GM19238 (cell line): ENCODE results near the gene TRIM39.
"Not testable (repeated sequence)": the region's sequence is repeated elsewhere in the genome, so short reads cannot be mapped to it uniquely, and the experiment has no call there.

Experiments
- DNase-seq: peaks from one replicate; pipeline ENCODE4 v3.0.0; 2011; ENCODE audit warnings: low spot score; ENCODE audit not compliant: insufficient read length

The TRIM39 gene

DNA sequence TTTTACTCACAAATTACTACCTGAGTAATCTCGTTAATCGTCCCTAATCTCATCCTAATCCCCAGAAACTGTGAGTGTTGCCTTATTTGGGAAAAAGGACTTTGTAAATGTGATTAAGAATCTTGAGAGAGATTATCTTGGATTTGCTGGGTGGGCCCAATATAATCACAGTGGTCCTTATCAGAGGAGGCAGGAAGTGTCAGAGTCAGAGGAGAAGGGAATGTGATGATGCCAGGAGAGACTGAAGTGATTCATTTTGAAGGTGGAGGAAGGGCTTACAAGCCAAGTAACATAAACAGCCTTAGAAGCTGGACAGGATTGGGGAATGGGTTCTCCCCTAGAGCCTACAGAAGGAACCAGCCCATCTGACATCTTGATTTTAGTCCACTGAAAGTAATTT is 34.9 kb downstream of the TRIM39 start:
- DNase-seq, result no peak

DNA sequence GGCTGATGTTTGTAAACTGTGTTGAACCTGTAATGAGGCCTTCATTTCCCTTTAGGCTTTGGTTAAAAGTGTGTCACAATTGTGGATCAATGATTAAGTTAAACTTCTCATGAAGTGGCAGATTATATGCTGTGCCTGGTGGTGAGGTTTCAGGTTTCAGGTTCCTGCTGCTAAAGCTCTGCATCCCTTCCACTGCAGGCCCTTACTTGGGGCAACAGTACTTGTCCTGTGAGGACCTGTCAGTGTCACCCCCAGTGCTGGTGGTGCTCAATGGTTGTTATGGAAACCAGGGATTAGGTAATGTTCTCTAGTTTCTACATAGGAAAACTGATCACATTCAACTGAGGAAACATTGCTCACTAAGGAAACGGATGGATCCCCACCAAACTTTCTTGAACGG is 36.7 kb downstream of the TRIM39 start:
- no peak for DNase-seq

- no peak for DNase-seq
Measured at GRCh38 chr6:30364591-30364990, 37.9 kb downstream of the TRIM39 start.

GRCh38 chr6:30369280-30369679 is 42.6 kb downstream of the TRIM39 start:
- not testable (repeated sequence) for DNase-seq

- DNase-seq, result no peak
Measured at GRCh38 chr6:30378290-30378937, 51.7 kb downstream of the TRIM39 start.

- DNase-seq, result no peak
Measured at GRCh38 chr6:30380464-30380863, 53.7 kb downstream of the TRIM39 start.

GRCh38 chr6:30386166-30386565 is 59.4 kb downstream of the TRIM39 start:
- DNase-seq, result no peak

DNA sequence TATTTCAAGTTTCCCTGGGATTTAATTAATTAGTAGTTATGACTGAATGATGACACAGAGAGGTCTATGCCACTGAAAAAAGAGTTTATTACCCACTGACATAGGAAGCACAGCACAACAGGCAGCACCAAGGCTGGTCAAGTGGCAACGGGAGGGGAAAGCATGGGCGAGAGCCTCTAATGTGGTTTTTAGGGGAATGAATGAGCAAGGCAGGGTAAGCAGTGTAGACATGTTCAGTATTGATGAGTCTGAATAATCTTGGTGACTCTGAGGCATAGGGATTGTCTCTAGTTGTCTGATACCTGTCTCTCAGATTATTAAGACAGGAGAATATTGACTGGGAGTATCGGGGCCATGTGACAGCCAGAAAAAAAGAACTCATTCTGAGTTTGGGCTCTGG is 64.5 kb downstream of the TRIM39 start:
- no peak for DNase-seq
